H9 (cell line): ENCODE measurements around the gene SCO2. TPM values are rescaled to one million over a fixed set of nuclear protein-coding genes. Genes with fewer than 3 reads are reported as not detected.
A peak's percentile ranks its signal among the peaks of the same experiment; 100 is the strongest.

ENCODE experiments used
- DNase-seq: peaks from one replicate; pipeline ENCODE4 v3.0.0-alpha.2; 2017
- H2AFZ ChIP-seq: one replicate; pipeline ENCODE4 v1.6.1; 2013; ENCODE audit warnings: mild to moderate bottlenecking, low read length, control low read depth, moderate library complexity
- H2AK5ac ChIP-seq: 2 replicates; pipeline ENCODE4 v1.6.1; 2013; ENCODE audit warnings: low read length, control low read depth, mixed read lengths; ENCODE audit not compliant: insufficient read length
- H2BK120ac ChIP-seq: one replicate; pipeline ENCODE4 v1.6.1; 2013; ENCODE audit warnings: low read depth, mild to moderate bottlenecking, low read length, control low read depth, inconsistent platforms; ENCODE audit not compliant: poor library complexity, severe bottlenecking
- H2BK12ac ChIP-seq: 2 replicates; pipeline ENCODE4 v1.6.1; 2013; ENCODE audit warnings: low read length, control low read depth, mixed read lengths, low read depth; ENCODE audit not compliant: insufficient read length
- H2BK15ac ChIP-seq: 2 replicates; pipeline ENCODE4 v1.6.1; 2013; ENCODE audit warnings: low read depth, low read length, control low read depth
- H2BK20ac ChIP-seq: one replicate; pipeline ENCODE4 v1.6.1; 2013; ENCODE audit warnings: low read depth, mild to moderate bottlenecking, low read length, control low read depth, inconsistent platforms; ENCODE audit not compliant: poor library complexity, severe bottlenecking
- H2BK5ac ChIP-seq: 2 replicates; pipeline ENCODE4 v1.6.1; 2013; ENCODE audit warnings: low read length, control low read depth, mixed read lengths; ENCODE audit not compliant: insufficient read length
- H3K14ac ChIP-seq: 2 replicates; pipeline ENCODE4 v1.6.1; 2013; ENCODE audit warnings: low read length, control low read depth; ENCODE audit not compliant: insufficient read depth
- H3K18ac ChIP-seq: 2 replicates; pipeline ENCODE4 v1.6.1; 2013; ENCODE audit warnings: low read depth, mild to moderate bottlenecking, mixed read lengths, low read length, control low read depth; ENCODE audit not compliant: insufficient read length
- H3K23ac ChIP-seq: 2 replicates; pipeline ENCODE4 v1.6.1; 2013; ENCODE audit warnings: low read length, control low read depth, mixed read lengths, low read depth; ENCODE audit not compliant: insufficient read length
- H3K23me2 ChIP-seq: 2 replicates; pipeline ENCODE4 v1.6.1; 2013; ENCODE audit warnings: low read depth, mild to moderate bottlenecking, mixed read lengths, low read length, control low read depth; ENCODE audit not compliant: insufficient read length, poor library complexity, severe bottlenecking
- H3K27ac ChIP-seq: 2 replicates; pipeline ENCODE4 v1.5.1; 2013; ENCODE audit warnings: low read length, control low read depth, mixed read lengths, low read depth; ENCODE audit not compliant: insufficient read length
- H3K27me3 ChIP-seq: 2 replicates; pipeline ENCODE4 v1.6.1; 2013; ENCODE audit warnings: low read length, control low read depth, inconsistent platforms; ENCODE audit not compliant: insufficient read depth
- H3K4ac ChIP-seq: 2 replicates; pipeline ENCODE4 v1.6.1; 2013; ENCODE audit warnings: low read depth, mild to moderate bottlenecking, control low read depth, inconsistent platforms, low read length, moderate library complexity
- H3K4me1 ChIP-seq: 2 replicates; pipeline ENCODE4 v1.6.1; 2013; ENCODE audit warnings: low read length, control low read depth, inconsistent platforms; ENCODE audit not compliant: insufficient read depth
- H3K4me2 ChIP-seq: 2 replicates; pipeline ENCODE4 v1.6.1; 2013; ENCODE audit warnings: low read length, control low read depth, mixed read lengths; ENCODE audit not compliant: insufficient read length, insufficient read depth
- H3K56ac ChIP-seq: 2 replicates; pipeline ENCODE4 v1.6.1; 2013; ENCODE audit warnings: low read depth, mild to moderate bottlenecking, mixed read lengths, low read length, control low read depth; ENCODE audit not compliant: insufficient read length
- H3K79me1 ChIP-seq: 2 replicates; pipeline ENCODE4 v1.6.1; 2013; ENCODE audit warnings: low read depth, mild to moderate bottlenecking, moderate library complexity, low read length, control low read depth, inconsistent platforms; ENCODE audit not compliant: insufficient read depth, poor library complexity, severe bottlenecking
- H3K79me2 ChIP-seq: 2 replicates; pipeline ENCODE4 v1.6.1; 2013; ENCODE audit warnings: low read length, control low read depth, inconsistent platforms; ENCODE audit not compliant: insufficient read depth
- H3K9ac ChIP-seq: 2 replicates; pipeline ENCODE4 v1.6.1; 2013; ENCODE audit warnings: low read length, control low read depth, mixed read lengths; ENCODE audit not compliant: insufficient read length; ENCODE audit errors: extremely low read depth
- H3K9me3 ChIP-seq: one replicate; pipeline ENCODE4 v1.6.1; 2013; ENCODE audit warnings: low read depth, low read length, inconsistent platforms; ENCODE audit not compliant: control insufficient read depth
- H3T11ph ChIP-seq: one replicate; pipeline ENCODE4 v1.6.1; 2013; ENCODE audit warnings: mild to moderate bottlenecking, low read length, control low read depth, inconsistent platforms
- H4K20me1 ChIP-seq: one replicate; pipeline ENCODE4 v1.6.1; 2013; ENCODE audit not compliant: control insufficient read depth, insufficient read length, insufficient read depth
- H4K5ac ChIP-seq: 2 replicates; pipeline ENCODE4 v1.6.1; 2013; ENCODE audit warnings: low read depth, mild to moderate bottlenecking, mixed read lengths, low read length, control low read depth; ENCODE audit not compliant: insufficient read length
- H4K8ac ChIP-seq: replicated peaks from 2 replicates; pipeline ENCODE4 v1.6.1; 2013; ENCODE audit warnings: low read length, control low read depth, mixed read lengths, low read depth; ENCODE audit not compliant: insufficient read length
- H4K91ac ChIP-seq: 2 replicates; pipeline ENCODE4 v1.6.1; 2013; ENCODE audit warnings: low read depth, mild to moderate bottlenecking, moderate library complexity, mixed read lengths, low read length, control low read depth; ENCODE audit not compliant: insufficient read length
- H3K27ac Mint-ChIP-seq, 3 experiments: 2 replicates in 2 of 3; 3 replicates in 1 of 3; pipeline ENCODE4 v1.8.0; 2020 to 2021; ENCODE audit warnings: mixed read lengths in 3 of 3, mild to moderate bottlenecking in 1 of 3, moderate library complexity in 1 of 3
- H3K27me3 Mint-ChIP-seq: 2 replicates; pipeline ENCODE4 v1.8.0; 2021; ENCODE audit warnings: low read depth, mild to moderate bottlenecking, moderate library complexity, mixed read lengths
- H3K36me3 Mint-ChIP-seq, 3 experiments: 2 replicates in 2 of 3; 3 replicates in 1 of 3; pipeline ENCODE4 v1.8.0; 2020 to 2021; ENCODE audit warnings: low read depth in 3 of 3, mixed read lengths in 3 of 3; ENCODE audit not compliant: insufficient read depth in 1 of 3
- H3K4me1 Mint-ChIP-seq, 2 experiments: 2 replicates each; pipeline ENCODE4 v1.8.0; 2020; ENCODE audit warnings: mixed read lengths in 2 of 2
- H3K4me3 Mint-ChIP-seq, 2 experiments: 2 replicates in 1 of 2; 3 replicates in 1 of 2; pipeline ENCODE4 v1.8.0; 2020 to 2021; ENCODE audit warnings: mild to moderate bottlenecking in 2 of 2, mixed read lengths in 2 of 2, moderate library complexity in 1 of 2
- H3K9me3 Mint-ChIP-seq, 2 experiments: 2 replicates in 1 of 2; 3 replicates in 1 of 2; pipeline ENCODE4 v1.8.0; 2020; ENCODE audit warnings: mild to moderate bottlenecking in 2 of 2, mixed read lengths in 2 of 2, moderate library complexity in 1 of 2
- WGBS: extraction: QIAGEN DNeasy Blood & Tissue Kit; methylation state at CpG from one replicate; pipeline ENCODE4 v1.1.7; 2013; ENCODE audit warnings: missing lambda C conversion rate, low lambda C conversion rate, mixed read lengths; ENCODE audit not compliant: insufficient read length; ENCODE audit errors: extremely low coverage; 5-methylcytosine and 5-hydroxymethylcytosine counted together
- total RNA-seq: library from RNA; stranded (reverse); gene quantifications from 2 replicates; pipeline ENCODE4 v1.2.1, GENCODE V29; 2021
- TF ChIP-seq, protein P1 (sequence below): fragments of 200-600 bp; sonication (generic); conservative IDR thresholded peaks from 3 replicates; pipeline ENCODE4 v1.8.0; 2021; ENCODE audit warnings: antibody characterized with exemption, mild to moderate bottlenecking

SCO2 gene
- total RNA-seq, 1 experiment from 2014 or later = 3.3 TPM

DNA sequence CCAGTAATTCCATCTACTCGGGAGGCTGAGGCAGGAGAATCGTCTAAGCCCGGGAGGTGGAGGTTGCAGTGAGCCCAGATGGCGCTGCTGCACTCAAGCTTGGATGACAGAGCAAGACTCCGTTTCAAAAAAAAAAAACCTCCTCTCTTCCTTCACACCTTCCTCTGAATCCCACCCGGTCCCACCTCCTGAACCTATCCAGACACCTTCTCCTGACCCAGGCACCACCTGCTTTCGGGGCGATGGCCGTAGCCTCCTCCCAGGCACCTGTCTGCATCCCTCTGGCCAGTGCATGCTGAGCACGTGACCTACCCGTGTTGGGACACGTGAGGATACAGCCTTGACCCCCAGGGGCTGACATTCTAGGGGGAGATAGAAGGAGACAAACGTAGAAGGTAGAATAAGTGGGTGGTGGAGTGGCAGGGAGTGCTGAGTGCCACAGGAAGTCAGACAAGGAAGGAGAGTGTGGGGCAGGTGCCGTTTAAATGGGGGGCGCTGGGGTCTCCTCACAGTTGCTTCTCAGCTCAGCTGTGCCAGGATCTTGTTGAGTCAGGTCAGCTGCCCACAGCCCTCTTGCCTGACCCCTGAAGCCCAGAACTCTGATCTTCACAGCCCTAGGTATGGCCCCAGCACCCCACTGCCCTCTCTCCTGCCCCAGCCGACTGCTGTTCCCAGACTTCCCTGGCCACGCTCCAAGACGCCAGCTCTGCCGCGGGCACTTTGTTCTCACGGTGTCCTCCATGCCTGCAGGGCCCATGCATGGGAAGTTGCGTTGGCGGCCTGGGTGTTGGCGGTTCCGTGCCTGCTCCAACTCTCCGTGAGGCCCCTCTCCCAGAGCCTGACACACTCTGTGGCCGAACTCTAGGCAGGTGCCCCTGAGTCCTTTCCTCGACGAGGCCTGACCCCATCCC, 39.9 kb downstream of the SCO2 start:
- H3K23ac ChIP-seq = no peak overlapping the region
- no peak overlapping the region for H2AFZ ChIP-seq
- no peak overlapping the region for H4K8ac ChIP-seq
- no peak overlapping the region for H2BK20ac ChIP-seq
- peaks cover under 1% of the 10 kb centered on the region; the same call in 1 of the 2 replicates for H3K27me3 ChIP-seq
- no peaks in the 10 kb centered on the region for H3K79me1 ChIP-seq
- no peak overlapping the region for H3K14ac ChIP-seq
- H3K9ac ChIP-seq = no peak overlapping the region
- H3K4me1 ChIP-seq = no peaks in the 10 kb centered on the region
- no peak overlapping the region for H3K4me3 Mint-ChIP-seq
- no peak overlapping the region for H3K4ac ChIP-seq
- H4K91ac ChIP-seq = no peak overlapping the region
- H3K23me2 ChIP-seq = peaks cover 5% of the 10 kb centered on the region
- peaks cover 9% of the 10 kb centered on the region for H3K27me3 Mint-ChIP-seq
- TF ChIP-seq, protein P1, sequence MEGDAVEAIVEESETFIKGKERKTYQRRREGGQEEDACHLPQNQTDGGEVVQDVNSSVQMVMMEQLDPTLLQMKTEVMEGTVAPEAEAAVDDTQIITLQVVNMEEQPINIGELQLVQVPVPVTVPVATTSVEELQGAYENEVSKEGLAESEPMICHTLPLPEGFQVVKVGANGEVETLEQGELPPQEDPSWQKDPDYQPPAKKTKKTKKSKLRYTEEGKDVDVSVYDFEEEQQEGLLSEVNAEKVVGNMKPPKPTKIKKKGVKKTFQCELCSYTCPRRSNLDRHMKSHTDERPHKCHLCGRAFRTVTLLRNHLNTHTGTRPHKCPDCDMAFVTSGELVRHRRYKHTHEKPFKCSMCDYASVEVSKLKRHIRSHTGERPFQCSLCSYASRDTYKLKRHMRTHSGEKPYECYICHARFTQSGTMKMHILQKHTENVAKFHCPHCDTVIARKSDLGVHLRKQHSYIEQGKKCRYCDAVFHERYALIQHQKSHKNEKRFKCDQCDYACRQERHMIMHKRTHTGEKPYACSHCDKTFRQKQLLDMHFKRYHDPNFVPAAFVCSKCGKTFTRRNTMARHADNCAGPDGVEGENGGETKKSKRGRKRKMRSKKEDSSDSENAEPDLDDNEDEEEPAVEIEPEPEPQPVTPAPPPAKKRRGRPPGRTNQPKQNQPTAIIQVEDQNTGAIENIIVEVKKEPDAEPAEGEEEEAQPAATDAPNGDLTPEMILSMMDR = no peak
- H3K27ac ChIP-seq = no peak overlapping the region
- H2BK120ac ChIP-seq = no peak overlapping the region
- H2BK5ac ChIP-seq = no peak overlapping the region
- no peak overlapping the region for H3T11ph ChIP-seq
- H2AK5ac ChIP-seq = no peak overlapping the region
- no peak overlapping the region for H3K18ac ChIP-seq
- no peaks in the 10 kb centered on the region for H3K9me3 ChIP-seq
- H4K20me1 ChIP-seq = no peaks in the 10 kb centered on the region
- H4K5ac ChIP-seq = no peak overlapping the region
- H3K56ac ChIP-seq = no peak overlapping the region
- H3K27ac Mint-ChIP-seq = peak overlapping the region in 1 of 3 experiments; percentile 51; a peak in 2 of 7 replicates
- peaks cover 3 to 6% of the 10 kb centered on the region in 2 experiments; a peak in 2 of 4 replicates for H3K4me1 Mint-ChIP-seq
- H3K9me3 Mint-ChIP-seq = no peaks in the 10 kb centered on the region
- no peak overlapping the region for H2BK12ac ChIP-seq
- H3K36me3 Mint-ChIP-seq = peaks cover 0 to 2% (median 0%) of the 10 kb centered on the region in 3 experiments; a peak in 1 of 7 replicates
- no CpG with 5 or more reads among the region's 29 CpGs for WGBS
- DNase-seq = no peak
- no peak overlapping the region for H3K4me2 ChIP-seq
- no peak overlapping the region for H2BK15ac ChIP-seq
- H3K79me2 ChIP-seq = no peaks in the 10 kb centered on the region
